GM12801 (cell line): Measurements from ENCODE around the gene QRICH2.

Experiments
- TF ChIP-seq, protein P1 (sequence below): IDR thresholded peaks from one replicate; pipeline ENCODE4 v1.5.1; 2011; ENCODE audit warnings: control low read depth; ENCODE audit not compliant: insufficient read length; ENCODE audit errors: extremely low read depth

The QRICH2 gene

GRCh38 chr17:76279742-76280287 is 28.3 kb downstream of the QRICH2 start:
- TF ChIP-seq, protein P1, sequence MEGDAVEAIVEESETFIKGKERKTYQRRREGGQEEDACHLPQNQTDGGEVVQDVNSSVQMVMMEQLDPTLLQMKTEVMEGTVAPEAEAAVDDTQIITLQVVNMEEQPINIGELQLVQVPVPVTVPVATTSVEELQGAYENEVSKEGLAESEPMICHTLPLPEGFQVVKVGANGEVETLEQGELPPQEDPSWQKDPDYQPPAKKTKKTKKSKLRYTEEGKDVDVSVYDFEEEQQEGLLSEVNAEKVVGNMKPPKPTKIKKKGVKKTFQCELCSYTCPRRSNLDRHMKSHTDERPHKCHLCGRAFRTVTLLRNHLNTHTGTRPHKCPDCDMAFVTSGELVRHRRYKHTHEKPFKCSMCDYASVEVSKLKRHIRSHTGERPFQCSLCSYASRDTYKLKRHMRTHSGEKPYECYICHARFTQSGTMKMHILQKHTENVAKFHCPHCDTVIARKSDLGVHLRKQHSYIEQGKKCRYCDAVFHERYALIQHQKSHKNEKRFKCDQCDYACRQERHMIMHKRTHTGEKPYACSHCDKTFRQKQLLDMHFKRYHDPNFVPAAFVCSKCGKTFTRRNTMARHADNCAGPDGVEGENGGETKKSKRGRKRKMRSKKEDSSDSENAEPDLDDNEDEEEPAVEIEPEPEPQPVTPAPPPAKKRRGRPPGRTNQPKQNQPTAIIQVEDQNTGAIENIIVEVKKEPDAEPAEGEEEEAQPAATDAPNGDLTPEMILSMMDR: no peak

GRCh38 chr17:76278952-76279741 is 28.9 kb downstream of the QRICH2 start:
- TF ChIP-seq, protein P1: no peak

GRCh38 chr17:76278268-76278908 is 29.7 kb downstream of the QRICH2 start:
- TF ChIP-seq, protein P1: no peak

DNA sequence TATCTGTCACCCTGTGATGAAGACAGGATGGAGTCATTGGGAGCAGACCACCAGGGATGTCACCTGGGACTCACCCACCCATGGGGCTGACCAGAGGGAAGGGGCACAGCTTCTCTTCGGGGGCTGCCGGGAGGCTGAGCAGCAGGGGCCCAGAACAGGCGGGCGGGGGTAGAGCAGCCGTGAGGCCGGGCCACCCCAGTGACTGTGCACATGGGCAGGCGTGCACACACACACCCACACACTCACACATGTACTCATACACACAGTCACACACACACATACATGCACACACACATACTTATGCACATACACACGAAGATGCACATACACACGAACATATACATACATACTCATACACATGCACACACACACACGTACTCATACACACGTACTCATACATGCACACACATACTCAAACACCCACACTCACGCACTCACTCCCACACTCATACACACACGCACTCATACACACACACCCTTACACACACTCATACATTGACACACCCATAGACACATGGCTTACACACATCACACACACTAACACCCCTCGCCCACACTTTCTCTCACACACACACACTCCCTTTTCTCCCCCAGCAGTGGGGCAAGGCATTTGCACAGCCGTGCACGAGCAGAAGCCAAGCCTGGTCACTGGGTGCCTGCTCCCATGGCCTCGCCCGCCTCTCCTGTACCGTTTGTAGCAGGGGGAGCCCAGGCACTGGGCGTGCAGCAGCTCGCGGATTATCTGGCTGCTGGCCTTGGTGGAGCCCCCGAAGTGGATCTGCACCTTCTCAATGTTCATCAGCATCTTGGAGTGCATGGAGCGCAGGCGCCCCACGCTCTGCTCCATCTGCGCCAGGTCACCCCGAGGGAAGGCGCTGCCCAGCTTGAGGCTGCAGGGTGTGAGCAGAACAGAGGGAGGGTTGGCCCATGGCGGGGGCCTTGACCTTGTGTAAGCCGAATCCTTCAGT is 30.5 kb downstream of the QRICH2 start:
- TF ChIP-seq, protein P1: no peak

DNA sequence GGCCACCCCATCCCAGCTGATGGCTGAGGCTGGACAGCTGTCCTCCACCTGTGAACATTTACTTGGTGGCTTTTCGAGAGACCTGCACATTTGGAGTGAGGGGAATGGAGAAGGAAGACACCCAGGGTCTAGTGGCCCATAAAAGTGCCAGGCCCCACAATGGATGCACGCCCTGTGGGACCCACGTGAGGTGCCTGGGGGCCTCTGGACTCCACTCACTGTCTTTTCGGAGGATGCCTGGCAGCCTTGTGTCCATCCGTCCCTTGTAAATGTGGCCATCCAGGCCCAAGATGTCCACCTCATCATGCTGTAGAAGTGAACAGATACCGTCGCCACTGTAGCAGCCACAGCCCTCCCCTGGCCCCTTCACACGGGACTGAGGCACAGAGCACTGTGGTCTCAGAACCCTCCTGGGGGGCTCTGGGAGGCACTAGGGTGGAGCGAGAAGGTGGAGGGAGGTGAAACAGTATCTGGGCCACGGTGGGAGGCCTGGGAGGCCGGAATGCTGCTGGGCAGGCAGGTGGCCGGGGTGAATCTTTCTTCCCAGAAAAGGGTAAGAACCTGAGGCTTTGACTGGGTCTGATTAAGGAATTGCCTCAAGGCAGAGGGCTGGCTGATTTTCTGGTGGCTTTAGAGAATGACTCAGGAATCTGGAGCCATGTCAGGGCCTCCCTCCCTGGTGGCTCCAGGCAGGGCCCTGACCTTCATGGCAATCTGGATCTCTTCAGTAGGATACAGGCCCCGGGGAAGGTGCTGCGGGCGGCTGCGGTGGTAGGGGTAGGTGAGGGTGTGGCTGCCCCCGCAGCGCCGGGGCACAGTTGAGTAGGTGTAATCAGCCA is 31.4 kb downstream of the QRICH2 start:
- TF ChIP-seq, protein P1: no peak

GRCh38 chr17:76276069-76276431 is 32.0 kb downstream of the QRICH2 start:
- TF ChIP-seq, protein P1: no peak
